Osteocyte (in vitro differentiated cells): ENCODE data around the gene FBXO10. TPM values are rescaled to one million over a fixed set of nuclear protein-coding genes. Genes with fewer than 3 reads are reported as not detected.

Experiments used
- DNase-seq: peaks from one replicate; pipeline ENCODE4 v3.0.0; 2021; ENCODE audit warnings: mixed read lengths; ENCODE audit not compliant: unreplicated experiment; ENCODE audit errors: extremely low spot score
- H3K27ac Mint-ChIP-seq: one replicate; pipeline ENCODE4 v1.8.0; 2021; ENCODE audit warnings: mild to moderate bottlenecking, mixed read lengths; ENCODE audit not compliant: unreplicated experiment
- H3K27me3 Mint-ChIP-seq: one replicate; pipeline ENCODE4 v1.8.0; 2021; ENCODE audit warnings: mixed read lengths; ENCODE audit not compliant: unreplicated experiment
- H3K36me3 Mint-ChIP-seq: one replicate; pipeline ENCODE4 v1.8.0; 2021; ENCODE audit warnings: mixed read lengths; ENCODE audit not compliant: unreplicated experiment
- H3K4me1 Mint-ChIP-seq: one replicate; pipeline ENCODE4 v1.8.0; 2021; ENCODE audit warnings: mixed read lengths; ENCODE audit not compliant: unreplicated experiment
- H3K4me3 Mint-ChIP-seq: one replicate; pipeline ENCODE4 v1.8.0; 2021; ENCODE audit warnings: mild to moderate bottlenecking, moderate library complexity, mixed read lengths; ENCODE audit not compliant: unreplicated experiment
- H3K9me3 Mint-ChIP-seq: one replicate; pipeline ENCODE4 v1.8.0; 2021; ENCODE audit warnings: mixed read lengths; ENCODE audit not compliant: unreplicated experiment
- CTCF ChIP-seq: fragments of 200-600 bp; sonication (generic); IDR thresholded peaks from 2 replicates; pipeline ENCODE4 v1.5.0; 2021; ENCODE audit warnings: antibody characterized with exemption, mild to moderate bottlenecking, moderate library complexity
- total RNA-seq: library from RNA; stranded (reverse); gene quantifications from 2 replicates; pipeline ENCODE4 v1.2.1, GENCODE V29; 2021

The FBXO10 gene
- total RNA-seq, 1 donor from 2014 or later, result 21.0 TPM

GRCh38 chr9:37593883-37594448 is 17.8 kb upstream of the FBXO10 start:
- Mint-ChIP-seq H3K4me1 (peaks cover 33% of the 10 kb centered on the region), H3K27ac (no peak overlapping the region), H3K9me3 (no peaks in the 10 kb centered on the region), H3K4me3 (peak overlapping the region; percentile 29), H3K27me3 (peaks cover 28% of the 10 kb centered on the region), H3K36me3 (peaks cover 2% of the 10 kb centered on the region)
- no peak for DNase-seq
- no peak for TF ChIP-seq CTCF

DNA sequence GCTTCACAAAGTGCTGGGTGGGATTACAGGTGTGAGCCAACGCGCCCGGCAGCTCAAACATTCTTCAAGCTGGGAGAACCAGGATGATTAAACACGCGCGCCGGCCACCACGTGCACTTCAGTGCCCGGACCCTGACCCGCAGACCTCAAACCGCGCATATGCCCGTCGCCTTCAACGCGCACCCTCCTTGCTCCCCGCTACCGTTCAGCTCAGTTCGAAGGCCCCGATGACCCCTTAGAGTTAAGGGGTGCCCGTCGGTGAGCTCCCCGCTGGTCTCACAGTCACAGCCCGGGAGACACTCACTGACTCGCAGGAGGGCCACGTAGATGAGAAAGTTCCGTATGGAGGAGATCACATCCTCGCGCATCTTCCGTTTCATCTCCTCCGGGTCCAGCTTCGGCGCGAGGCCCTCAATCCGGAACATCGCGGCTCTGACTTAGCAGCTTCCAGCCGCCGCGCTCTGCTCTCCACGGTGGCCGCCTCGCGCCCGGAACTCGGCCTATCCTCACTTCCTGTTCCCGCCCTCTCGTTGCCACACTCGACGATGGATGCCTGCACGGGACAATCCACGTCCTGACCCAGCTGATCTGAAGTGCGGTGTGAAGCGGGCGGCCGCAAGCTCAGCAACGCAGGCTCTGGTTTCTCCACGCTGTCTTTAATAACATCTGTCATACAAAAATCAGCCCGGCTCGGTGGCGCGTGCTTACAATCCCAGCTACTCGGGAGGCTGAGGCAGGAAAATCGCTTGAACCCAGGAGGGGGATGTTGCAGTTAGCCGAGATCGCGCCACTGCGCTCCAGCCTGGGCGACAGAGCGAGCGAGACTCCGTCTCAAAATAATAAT is 16.1 kb upstream of the FBXO10 start, which contains the start of gene TOMM5:
TOMM5 (minus strand) TSS at position 490 of the 844 bp plus-strand sequence; CDS start at position 425, 65 bp downstream.
- Mint-ChIP-seq H3K27ac (peak within 1 kb of the TSS; percentile 98), H3K4me1 (peaks cover 33% of the 10 kb centered on the region), H3K9me3 (no peaks in the 10 kb centered on the region), H3K4me3 (peak within 1 kb of the TSS; percentile 100), H3K27me3 (peaks cover 20% of the 10 kb centered on the region), H3K36me3 (peaks cover 11% of the 10 kb centered on the region)
- peak; percentile 95 for DNase-seq
- TF ChIP-seq CTCF, result no peak

DNA sequence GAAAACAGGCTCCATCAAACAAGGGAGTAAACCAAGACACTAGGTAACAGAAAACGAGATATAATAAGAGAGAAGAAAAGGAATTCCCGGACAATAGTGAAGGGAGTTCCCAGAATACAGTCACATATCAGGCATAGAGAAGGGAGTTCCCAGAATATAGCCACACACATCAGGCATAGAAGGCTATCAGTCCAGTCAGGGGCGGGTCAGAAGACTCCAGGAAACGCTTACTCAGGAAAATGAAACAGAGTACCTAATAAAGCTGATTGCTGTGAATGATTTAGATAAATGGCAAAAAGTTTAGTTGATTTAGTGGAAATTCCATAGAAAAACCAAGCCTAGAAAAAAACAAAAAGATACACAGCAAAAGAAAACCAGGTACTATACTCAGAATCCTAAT is 11.3 kb upstream of the FBXO10 start:
- no peaks in the 10 kb centered on the region for H3K27me3 Mint-ChIP-seq
- no peak for TF ChIP-seq CTCF
- peaks cover 27% of the 10 kb centered on the region for H3K4me1 Mint-ChIP-seq
- H3K4me3 Mint-ChIP-seq, result no peak overlapping the region
- H3K9me3 Mint-ChIP-seq, result no peaks in the 10 kb centered on the region
- H3K36me3 Mint-ChIP-seq, result peaks cover 30% of the 10 kb centered on the region
- no peak for DNase-seq
- H3K27ac Mint-ChIP-seq, result no peak overlapping the region

- no peak for DNase-seq
- Mint-ChIP-seq H3K36me3 (peaks cover 33% of the 10 kb centered on the region), H3K27me3 (no peaks in the 10 kb centered on the region), H3K9me3 (no peaks in the 10 kb centered on the region), H3K27ac (no peak overlapping the region), H3K4me3 (no peak overlapping the region), H3K4me1 (peaks cover 2% of the 10 kb centered on the region)
- TF ChIP-seq CTCF, result no peak
Observed at GRCh38 chr9:37583522-37584121, 7.4 kb upstream of the FBXO10 start.
